Measurements from ENCODE around the gene ASTN2. TPM values are rescaled to one million over a fixed set of nuclear protein-coding genes. Genes with fewer than 3 reads are reported as not detected.

Gene ASTN2
- polyA plus RNA-seq, 1 donor, result 4.5 TPM

GRCh38 chr9:116629634-116630033, 785.2 kb downstream of the ASTN2 start:
- no peak for DNase-seq (ENCODE audit: low read depth)

GRCh38 chr9:116628716-116629115, 786.1 kb downstream of the ASTN2 start:
- DNase-seq (ENCODE audit: low read depth), result no peak

DNA sequence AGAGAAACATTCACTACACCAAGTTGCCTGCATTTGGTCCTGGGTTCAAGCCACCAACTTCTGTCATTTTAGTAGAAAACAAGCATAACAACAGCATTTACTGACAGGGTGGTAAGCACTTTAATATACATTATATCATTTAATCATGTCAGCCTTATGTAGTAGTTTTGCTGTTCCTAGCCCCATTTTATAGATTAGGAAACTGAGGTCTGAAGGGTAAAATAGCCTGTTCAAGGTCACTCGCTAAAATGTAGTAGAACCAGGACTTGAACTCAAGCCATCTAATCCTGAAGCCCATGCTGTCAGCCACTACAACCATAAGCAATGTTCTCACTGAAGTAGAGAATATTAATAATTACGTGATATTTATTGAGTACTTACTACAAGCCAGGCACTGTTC, 787.4 kb downstream of the ASTN2 start:
- no peak for DNase-seq (ENCODE audit: low read depth)

- no peak for DNase-seq (ENCODE audit: low read depth)
Observed at GRCh38 chr9:116626762-116627161, 788.1 kb downstream of the ASTN2 start.

GRCh38 chr9:116623715-116624114, 791.1 kb downstream of the ASTN2 start:
- no peak for DNase-seq (ENCODE audit: low read depth)

GRCh38 chr9:116617389-116617788, 797.5 kb downstream of the ASTN2 start:
- DNase-seq (ENCODE audit: low read depth), result no peak

GRCh38 chr9:116616304-116616914, 798.4 kb downstream of the ASTN2 start:
- no peak for DNase-seq (ENCODE audit: low read depth)

DNA sequence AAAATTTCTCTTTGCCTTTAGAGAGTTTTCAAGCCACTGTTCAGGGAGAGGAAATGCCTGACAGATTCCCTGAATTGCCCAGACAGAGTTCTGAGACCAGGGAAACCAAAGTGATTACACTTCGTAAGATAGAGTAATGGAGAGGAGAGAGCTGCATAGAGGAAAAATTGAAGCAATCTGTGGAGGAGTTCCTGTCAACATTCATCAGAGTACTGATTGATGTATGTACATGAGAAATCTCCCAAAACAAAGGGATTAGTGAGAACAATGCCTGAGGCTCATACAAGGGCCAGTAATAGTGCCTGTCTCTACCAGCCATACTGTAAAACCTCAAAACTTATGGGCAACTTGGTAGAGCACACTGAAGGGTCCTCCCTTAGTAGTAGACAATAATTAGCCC, 806.8 kb downstream of the ASTN2 start:
- DNase-seq (ENCODE audit: low read depth), result no peak

DNA sequence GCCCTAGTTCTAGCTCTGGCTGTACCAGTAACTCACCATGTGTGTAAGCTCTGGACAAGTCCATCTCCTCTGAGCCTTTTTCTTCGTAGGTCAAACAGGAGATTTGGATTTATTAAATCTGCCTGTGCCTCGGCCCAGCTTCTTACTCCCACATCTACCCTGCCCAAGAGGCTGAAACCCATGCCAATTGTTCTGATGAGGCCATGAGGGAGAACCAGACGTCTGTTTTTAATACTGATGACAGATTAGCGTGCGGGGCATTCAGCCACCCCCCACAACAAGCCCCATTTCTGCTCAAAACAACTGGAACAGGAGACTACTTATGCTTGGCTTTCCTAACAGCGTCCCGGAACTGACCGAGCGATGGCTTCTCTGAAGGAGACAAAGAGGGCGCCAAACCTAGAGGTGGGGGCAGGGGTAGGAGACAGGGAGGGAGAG, 808.9 kb downstream of the ASTN2 start:
- DNase-seq (ENCODE audit: low read depth), result no peak

- no peak for DNase-seq (ENCODE audit: low read depth)
Observed at GRCh38 chr9:116605060-116605459, 809.8 kb downstream of the ASTN2 start.

DNA sequence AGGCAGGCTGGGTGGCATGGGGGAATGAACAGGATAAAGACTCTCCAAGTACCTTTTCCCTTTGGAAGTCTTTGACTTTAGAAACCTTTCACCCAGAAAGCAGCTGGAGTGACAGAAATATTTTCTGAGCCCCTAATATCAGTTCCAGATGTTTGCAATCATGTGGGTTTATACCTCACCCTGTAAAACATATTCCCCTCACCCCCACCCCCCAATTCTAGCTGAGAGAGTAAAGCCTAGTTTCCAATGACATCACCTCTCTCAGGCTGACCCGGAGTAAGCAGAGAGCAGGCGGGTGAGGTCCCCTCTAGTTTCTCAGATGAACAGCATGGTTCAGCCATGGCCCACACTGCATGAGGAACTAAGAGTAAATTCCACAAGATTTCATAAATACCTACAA, 810.6 kb downstream of the ASTN2 start:
- DNase-seq (ENCODE audit: low read depth), result no peak

- no peak for DNase-seq (ENCODE audit: low read depth)
Observed at GRCh38 chr9:116599342-116599884, 815.4 kb downstream of the ASTN2 start.

DNA sequence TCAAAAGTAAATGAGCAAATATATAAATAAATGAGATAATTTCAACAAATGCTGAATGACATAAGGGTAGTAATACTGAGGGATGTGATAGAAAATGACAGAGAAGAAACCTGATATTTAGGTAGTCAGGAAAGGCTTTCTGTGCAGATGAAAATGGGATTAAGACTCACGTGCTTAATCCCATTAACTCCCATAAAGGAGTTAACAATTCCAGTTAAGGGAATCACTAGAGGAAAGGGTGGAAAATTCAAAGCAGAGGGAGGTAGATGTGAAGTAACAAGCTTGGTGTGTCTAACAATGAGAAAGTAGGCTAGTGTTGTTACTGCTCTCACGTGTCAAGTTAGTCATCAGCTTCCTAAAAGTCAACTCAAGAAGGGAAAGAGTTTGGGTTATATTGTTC, 818.2 kb downstream of the ASTN2 start:
- no peak for DNase-seq (ENCODE audit: low read depth)

- peak; percentile 38 for DNase-seq (ENCODE audit: low read depth)
Observed at GRCh38 chr9:116594547-116594946, 820.3 kb downstream of the ASTN2 start.

DNA sequence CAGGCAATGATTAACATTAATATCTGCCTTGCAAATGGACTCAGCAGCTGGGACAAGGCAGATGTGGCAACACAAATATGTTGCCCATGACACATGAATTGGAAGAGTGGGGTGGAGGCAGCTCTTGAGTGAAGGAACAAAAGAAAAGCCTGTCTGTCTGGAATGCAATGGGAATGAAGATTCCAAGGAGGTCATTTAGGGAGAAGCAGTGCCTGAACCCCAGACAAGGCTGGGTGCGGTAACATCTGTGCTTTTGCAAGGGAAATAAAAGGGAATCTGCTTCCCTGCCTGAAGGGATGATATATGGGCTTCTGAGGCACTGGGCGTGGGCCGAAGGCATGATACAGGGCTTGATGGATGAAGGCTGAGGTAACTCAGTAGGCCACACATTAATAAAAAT, 821.9 kb downstream of the ASTN2 start:
- no peak for DNase-seq (ENCODE audit: low read depth)

DNA sequence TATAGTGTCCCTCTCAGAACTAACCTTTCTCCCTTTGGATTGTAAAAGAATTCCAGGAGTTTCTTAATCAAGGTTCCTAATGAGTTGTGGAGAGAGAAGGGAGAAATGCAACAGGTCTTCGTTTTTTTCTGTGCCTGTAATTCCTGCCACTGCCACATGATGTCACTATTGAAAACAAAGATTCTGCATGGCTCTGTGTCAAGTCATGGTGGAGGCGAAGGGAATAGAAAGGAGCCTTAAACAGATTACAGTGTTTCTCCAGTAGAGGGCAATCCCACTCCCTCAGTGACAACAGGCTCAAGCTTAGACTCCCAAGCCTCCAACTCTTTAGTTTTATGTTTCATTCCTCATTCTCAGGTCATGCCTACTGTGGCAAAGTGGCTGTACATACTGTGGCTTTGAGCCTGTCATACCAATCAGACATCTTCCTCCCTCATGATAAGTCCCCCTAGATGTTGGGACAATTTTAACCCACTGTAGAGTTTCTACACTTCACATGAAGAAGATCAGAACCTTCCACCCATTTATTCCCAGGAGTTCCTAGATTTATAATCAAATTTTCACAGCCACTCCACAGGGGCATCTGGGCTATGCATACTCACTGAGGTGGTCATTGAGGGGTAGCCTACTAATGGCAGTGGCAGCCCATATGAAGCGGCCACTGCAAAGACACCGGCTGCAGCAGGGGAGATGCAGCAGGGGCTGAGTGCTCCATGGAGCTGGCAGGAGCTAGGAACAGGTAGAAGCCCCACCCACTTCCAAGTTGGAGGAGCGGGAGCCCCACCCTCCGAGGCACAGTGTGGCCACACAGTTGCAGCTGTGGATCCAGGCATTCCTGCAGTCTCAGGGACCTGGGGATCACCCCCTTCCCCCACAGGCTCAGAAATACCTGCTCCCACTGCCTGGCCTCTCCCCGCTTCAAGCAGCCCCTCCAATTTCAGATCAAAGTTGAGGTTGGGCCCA, 825.2 kb downstream of the ASTN2 start:
- no peak for DNase-seq (ENCODE audit: low read depth)

DNA sequence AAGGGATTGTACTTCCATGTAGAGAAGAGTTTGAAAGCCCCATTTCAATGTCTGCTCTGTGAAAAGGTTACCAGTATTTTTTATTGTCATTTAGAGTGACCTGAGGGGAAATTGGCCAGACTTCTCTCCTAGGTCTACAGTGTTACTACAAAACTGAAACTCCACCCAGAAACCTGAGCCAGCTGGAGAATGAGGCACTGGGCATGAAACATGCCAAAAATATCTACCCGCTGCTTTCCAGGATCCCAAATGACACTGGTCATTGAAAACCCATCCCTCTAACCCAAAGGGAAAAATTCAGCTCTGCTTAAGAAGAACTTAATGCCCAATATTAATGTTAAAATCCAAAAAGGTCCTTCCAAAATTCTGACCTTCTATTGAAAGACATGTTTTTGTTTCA, 826.9 kb downstream of the ASTN2 start:
- no peak for DNase-seq (ENCODE audit: low read depth)

DNA sequence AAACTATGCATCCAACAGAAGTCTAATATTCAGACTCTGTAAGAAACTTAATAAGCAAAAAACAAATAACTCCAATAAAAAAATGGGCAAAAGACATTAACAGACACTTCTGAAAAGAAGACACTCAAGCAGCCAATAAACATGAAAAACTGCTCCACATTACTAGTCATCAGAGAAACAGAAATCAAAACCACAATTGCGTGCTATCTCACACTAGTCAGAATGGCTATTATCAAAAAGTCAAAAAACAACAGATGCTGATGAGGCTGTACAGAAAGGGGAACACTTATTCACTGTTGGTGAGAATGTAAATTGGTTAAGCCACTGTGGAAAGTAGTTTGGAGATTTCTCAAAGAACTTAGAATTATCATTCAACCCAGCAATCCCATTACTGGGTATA, 829.0 kb downstream of the ASTN2 start:
- no peak for DNase-seq (ENCODE audit: low read depth)

- no peak for DNase-seq (ENCODE audit: low read depth)
Observed at GRCh38 chr9:116585204-116585603, 829.7 kb downstream of the ASTN2 start.

- DNase-seq (ENCODE audit: low read depth), result no peak
Observed at GRCh38 chr9:116580853-116581252, 834.0 kb downstream of the ASTN2 start.

GRCh38 chr9:116576386-116576785, 838.5 kb downstream of the ASTN2 start:
- DNase-seq (ENCODE audit: low read depth), result no peak

DNA sequence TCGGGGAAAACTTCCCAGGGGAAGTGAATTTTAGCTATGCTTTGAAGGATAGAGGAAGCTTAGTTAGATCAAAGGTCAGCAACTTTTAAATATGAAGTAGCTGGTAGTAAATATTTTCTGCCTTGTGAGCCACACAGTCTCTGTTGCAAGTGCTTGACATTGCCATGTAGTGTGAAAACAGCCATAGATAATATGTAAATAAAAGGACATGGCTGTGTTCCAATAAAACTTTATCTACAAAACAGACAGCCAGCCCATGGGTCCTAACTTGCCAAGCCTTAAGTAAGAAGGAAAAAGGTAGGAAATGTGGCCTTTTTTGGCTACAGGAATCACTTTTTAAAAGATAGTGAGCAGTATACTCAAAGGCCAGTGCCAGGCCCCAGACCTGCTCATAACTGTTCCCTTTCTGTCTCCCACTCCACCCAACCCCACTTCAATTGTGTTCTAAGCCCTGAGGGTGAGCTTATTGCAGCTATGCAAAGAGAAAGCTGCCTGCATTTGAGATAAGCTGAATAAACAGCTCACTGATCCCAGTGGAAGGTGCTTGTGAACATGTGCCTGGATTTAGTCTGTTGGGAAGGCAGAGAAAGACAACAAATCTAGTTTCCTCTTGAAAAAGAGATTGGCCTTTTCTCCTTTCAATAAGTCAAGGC, 840.7 kb downstream of the ASTN2 start:
- no peak for DNase-seq (ENCODE audit: low read depth)

Data from forelimb muscle (tissue), 1 donor.